K562 (cell line): ENCODE data around the gene RPS28. TPM values are rescaled to one million over a fixed set of nuclear protein-coding genes. Genes with fewer than 3 reads are reported as not detected.

Source experiments
- ATAC-seq: fragments of 200-7000 bp; cut with Tn5 transposase; 3 replicates; pipeline ENCODE4 v1.9.1; 2020; ENCODE audit warnings: moderate library complexity
- BruUV-seq: library from RNA; stranded (reverse); fragments of 400-500 nt; replicated peaks from 2 replicates; lab custom pipeline; 2021; lab: Mats Ljungman, UMichigan
- CTCF ChIA-PET: fragments of 300-600 bp; formaldehyde crosslinking; extraction: SDS; loops from one replicate; lab custom pipeline; 2021; ENCODE audit warnings: low intra/inter-chr PET ratio; lab: Yijun Ruan, JAX
- POLR2A ChIA-PET: fragments of 300-600, 350-650 bp; sonication (Branson Sonifier 250); formaldehyde crosslinking; extraction: SDS; loops from one replicate; lab custom pipeline; 2021; ENCODE audit warnings: antibody characterized with exemption, inconsistent platforms; lab: Yijun Ruan, JAX
- DNase-seq, 4 experiments: peaks; one replicate each; pipeline versions ENCODE4 v3.0.0 to v3.0.0-alpha.2; 2011 to 2018; ENCODE audit warnings: low spot score in 3 of 4, mixed read lengths in 3 of 4; ENCODE audit errors: extremely low read depth in 1 of 4
- FAIRE-seq: peaks from 2 replicates; lab custom pipeline; 2011; peaks lifted over from hg19 to GRCh38; lab: Jason Lieb, UNC
- H2AFZ ChIP-seq: 2 replicates; pipeline ENCODE4 v1.6.0; 2011; ENCODE audit warnings: low read depth, low read length, control low read depth, inconsistent platforms
- H3K27ac ChIP-seq: fragments of 200-600 bp; 3 replicates; pipeline ENCODE4 v1.8.0; 2011; ENCODE audit warnings: low read depth, mild to moderate bottlenecking, control low read depth, inconsistent platforms, low read length, moderate library complexity, mixed read lengths; ENCODE audit errors: extremely low read depth
- H3K27me3 ChIP-seq, 2 experiments: fragments of 300-600 bp in 1 of 2; 2 replicates in 1 of 2; 3 replicates in 1 of 2; pipeline versions ENCODE4 v1.6.0 to v1.8.0; 2011; ENCODE audit warnings: inconsistent platforms in 2 of 2, low read length in 2 of 2, mild to moderate bottlenecking in 1 of 2, mixed read lengths in 1 of 2, moderate library complexity in 1 of 2; ENCODE audit not compliant: control insufficient read depth in 2 of 2, insufficient read depth in 2 of 2
- H3K36me3 ChIP-seq: fragments of 300-600 bp; 3 replicates; pipeline ENCODE4 v1.8.0; 2011; ENCODE audit warnings: mild to moderate bottlenecking, low read length, inconsistent platforms; ENCODE audit not compliant: control insufficient read depth, insufficient read depth
- H3K4me1 ChIP-seq, 2 experiments: fragments of 200-600 bp in 1 of 2; replicated peaks in 1 of 2; 2 replicates in 1 of 2; 3 replicates in 1 of 2; pipeline versions ENCODE4 v1.5.1 to v1.8.0; 2011; ENCODE audit warnings: inconsistent platforms in 2 of 2, low read length in 2 of 2, mild to moderate bottlenecking in 1 of 2, mixed read lengths in 1 of 2, moderate library complexity in 1 of 2; ENCODE audit not compliant: control insufficient read depth in 2 of 2, insufficient read depth in 2 of 2
- H3K4me2 ChIP-seq: 2 replicates; pipeline ENCODE4 v1.6.1; 2011; ENCODE audit warnings: low read length, control low read depth, inconsistent platforms, mixed read lengths; ENCODE audit not compliant: insufficient read depth
- H3K4me3 ChIP-seq: fragments of 200-600 bp; sonication (generic), shearing (Covaris generic); 2 replicates; pipeline ENCODE4 v1.5.1; 2016; ENCODE audit warnings: control low read depth, inconsistent platforms
- H3K79me2 ChIP-seq: fragments of 200-600 bp; 3 replicates; pipeline ENCODE4 v1.8.0; 2011; ENCODE audit warnings: low read length, inconsistent platforms; ENCODE audit not compliant: control insufficient read depth, insufficient read depth
- H3K9ac ChIP-seq, 2 experiments: 2 replicates each; pipeline versions ENCODE4 v1.6.0 to v1.6.1; 2011; ENCODE audit warnings: low read depth in 2 of 2, low read length in 2 of 2, control low read depth in 1 of 2, inconsistent platforms in 1 of 2, mild to moderate bottlenecking in 1 of 2, mixed read lengths in 1 of 2; ENCODE audit not compliant: insufficient read depth in 1 of 2
- H3K9me1 ChIP-seq: one replicate; pipeline ENCODE4 v1.6.0; 2011; ENCODE audit warnings: inconsistent platforms, mild to moderate bottlenecking, low read length, moderate library complexity; ENCODE audit not compliant: control insufficient read depth, insufficient read depth
- H3K9me3 ChIP-seq: replicated peaks from 2 replicates; pipeline ENCODE4 v1.5.1; 2011; ENCODE audit warnings: low read depth, low read length, inconsistent platforms; ENCODE audit not compliant: control insufficient read depth, insufficient read depth
- H4K20me1 ChIP-seq: replicated peaks from 2 replicates; pipeline ENCODE4 v1.6.1; 2011; ENCODE audit warnings: low read length, inconsistent platforms, mixed read lengths; ENCODE audit not compliant: control insufficient read depth, insufficient read depth
- CTCF ChIP-seq, 3 experiments: IDR thresholded peaks in 2 of 3; conservative IDR thresholded peaks in 1 of 3; 2 replicates each; pipeline ENCODE4 v1.5.1; 2011 to 2012; ENCODE audit warnings: low read length in 3 of 3, mild to moderate bottlenecking in 3 of 3, control low read depth in 2 of 3, improper control_type of control experiment in 1 of 3, inconsistent platforms in 1 of 3, low read depth in 1 of 3, mixed read lengths in 1 of 3, moderate library complexity in 1 of 3; ENCODE audit not compliant: insufficient read depth in 2 of 3
- DNMT1 ChIP-seq: fragments of 450-650 bp; IDR thresholded peaks from 2 replicates; pipeline ENCODE4 v1.6.1; 2016; ENCODE audit warnings: antibody characterized with exemption, mild to moderate bottlenecking
- ILK ChIP-seq: fragments of 450-650 bp; IDR thresholded peaks from 2 replicates; pipeline ENCODE4 v1.6.1; 2016; ENCODE audit warnings: missing genetic modification characterization, low read depth, mild to moderate bottlenecking, missing compliant biosample characterization, moderate library complexity, borderline replicate concordance
- KHSRP ChIP-seq: fragments of 450-650 bp; IDR thresholded peaks from 2 replicates; pipeline ENCODE4 v1.6.1; 2017
- MED1 ChIP-seq: sonication (generic); formaldehyde crosslinking; IDR thresholded peaks from 2 replicates; pipeline ENCODE4 v1.8.1; 2023; ENCODE audit warnings: missing genetic modification reagents, borderline replicate concordance
- POLR3G ChIP-seq: IDR thresholded peaks from 2 replicates; pipeline ENCODE4 v1.6.1; 2011; ENCODE audit not compliant: insufficient read length, insufficient replicate concordance; ENCODE audit errors: extremely low read depth
- ZNF140 ChIP-seq: fragments of 250-450 bp; sonication (Bioruptor Pico); IDR thresholded peaks from 2 replicates; pipeline ENCODE4 v1.8.0; 2021; ENCODE audit warnings: moderate library complexity, mild to moderate bottlenecking, inconsistent platforms
- WGBS: fragments of 100-300 bp; shearing (Covaris generic); methylation state at CpG from one replicate; pipeline ENCODE4 v1.1.6; 2016; ENCODE audit warnings: low coverage, mixed read lengths; ENCODE audit not compliant: insufficient coverage; ENCODE audit errors: missing lambda C conversion rate; 5-methylcytosine and 5-hydroxymethylcytosine counted together
- in situ Hi-C: fragments of 300-500 bp; cut with MboI; formaldehyde crosslinking; loops from 4 replicates; pipeline ENCODE4 v1.15.0; 2018; ENCODE audit warnings: inconsistent platforms, mixed read lengths
- intact Hi-C: fragments of 100-400 bp; cut with micrococcal nuclease; formaldehyde crosslinking; loops from 2 replicates; pipeline ENCODE4 v1.14.2; 2022
- polyA plus RNA-seq, 8 experiments: library from polyadenylated mRNA; depleted of rRNA in 4 of 8; stranded (reverse) in 5 of 8; unstranded in 3 of 8; fragments of >200 nt; fragmentation: Nextera tagmentation in 2 of 8; fragmentation: Illumina TruSeq in 1 of 8; extraction: Ambion mirVana in 2 of 8; extraction: Trizol in 1 of 8; gene quantifications; 2 replicates each; pipeline versions ENCODE4 v1.2.1 to v1.2.3, GENCODE V29; 2011 to 2014; ENCODE audit warnings: inconsistent platforms in 1 of 8, missing spikeins in 1 of 8
- total RNA-seq, 7 experiments: library from RNA; depleted of rRNA in 6 of 7; stranded (reverse); fragments of >200 nt in 6 of 7; fragmentation: Illumina TruSeq in 2 of 7; extraction: Trizol in 2 of 7; gene quantifications; 2 replicates each; pipeline versions ENCODE4 v1.2.1 to v1.2.3, GENCODE V29; 2011 to 2021; ENCODE audit warnings: low replicate concordance in 1 of 7
- TF ChIP-seq, protein P1 (sequence below), 3 experiments: fragments of 200-800 bp in 1 of 3; fragments of 250-450 bp in 1 of 3; fragments of 450-650 bp in 1 of 3; sonication (Bioruptor Pico) in 1 of 3; sonication (Bioruptor generic) in 1 of 3; formaldehyde crosslinking in 1 of 3; IDR thresholded peaks; 2 replicates each; pipeline versions ENCODE4 v1.6.1 to v1.8.0; 2016 to 2022; ENCODE audit warnings: mild to moderate bottlenecking in 2 of 3, missing genetic modification characterization in 2 of 3, missing compliant biosample characterization in 1 of 3, moderate library complexity in 1 of 3
- TF ChIP-seq, protein P2 (sequence below): fragments of 200-800 bp; sonication (Bioruptor generic); IDR thresholded peaks from 2 replicates; pipeline ENCODE4 v1.6.1; 2017; ENCODE audit warnings: missing genetic modification characterization, missing compliant biosample characterization
- TF ChIP-seq, protein P3 (sequence below): fragments of 450-650 bp; IDR thresholded peaks from 2 replicates; pipeline ENCODE4 v1.6.1; 2016; ENCODE audit warnings: borderline replicate concordance

The RPS28 gene
- total and polyA plus RNA-seq, 9 of the 15 experiments (the other 6 are each of a cell fraction or from before 2014, with no cell fraction given) = 165 to 2,827 (median 1,303) TPM

DNA sequence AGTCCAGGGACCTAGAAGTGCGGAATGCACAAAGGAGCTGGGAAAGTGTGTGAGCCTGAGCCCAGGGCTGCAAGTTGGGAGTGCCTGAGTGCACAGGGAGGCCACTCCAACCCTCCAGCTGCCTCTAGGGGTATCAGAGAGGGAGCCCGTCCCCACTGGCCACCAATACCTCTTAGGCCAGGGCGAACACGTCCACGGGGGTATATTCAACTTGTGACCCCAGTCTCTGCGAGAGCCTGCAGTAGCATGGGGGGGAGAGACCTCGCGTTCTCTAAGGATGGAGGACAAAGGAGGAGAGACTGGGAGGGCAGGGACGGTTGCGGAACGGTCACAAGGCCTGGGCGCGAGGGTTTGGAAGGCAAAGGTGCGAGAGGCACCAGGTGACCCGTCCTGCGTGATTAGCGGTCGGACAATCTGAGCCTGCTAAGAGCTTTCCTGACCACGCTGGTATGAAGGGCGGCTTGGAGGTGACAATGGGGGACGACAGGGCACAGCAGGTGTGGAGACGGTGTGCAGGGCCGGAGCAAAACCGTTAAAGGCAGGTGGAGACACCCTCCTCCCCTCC, 13.8 kb upstream of the RPS28 start:
- DNase-seq = peak in 3 of 4 experiments; percentile 34 to 56 (median 55)
- Histone ChIP-seq H3K9me3 (no peaks in the 10 kb centered on the region), H3K27ac (peak overlapping the region; percentile 85), H3K79me2 (peaks cover 25% of the 10 kb centered on the region), H3K4me2 (peak overlapping the region; percentile 96), H2AFZ (peak overlapping the region; percentile 86), H3K4me3 (peak overlapping the region; percentile 51), H4K20me1 (no peaks in the 10 kb centered on the region; the same call in 1 of the 2 replicates), H3K9me1 (no peaks in the 10 kb centered on the region), H3K4me1 (peaks cover 28 to 64% of the 10 kb centered on the region in 2 experiments; a peak in 4 of 5 replicates), H3K9ac (peak overlapping the region; percentile 62 to 92), H3K27me3 (no peaks in the 10 kb centered on the region), H3K36me3 (peaks cover 52% of the 10 kb centered on the region; the same call in 2 of the 3 replicates)
- ChIA-PET POLR2A (interaction anchor here (0.6 to 2.4 kb wide), 5 partner anchors 11 to 292 kb away, joined by 3 to 11 read pairs (median 3); partner anchors contain the start of genes NDUFA7 and RPS28), CTCF (no interaction called here)
- peak; percentile 81 for FAIRE-seq
- WGBS = 0% methylated on average over 21 of the region's 24 CpGs
- peak; percentile 47 for ATAC-seq
- BruUV-seq = no TSS peak
- intact Hi-C loops (no loop called here), in situ Hi-C loops (loop anchor here (5.0 kb wide), 1 partner anchor 40 kb away; no protein-coding TSS in a partner anchor)
- 0 out of 2 replicates have a peak, but pooled peaks have one; percentile 54 for TF ChIP-seq MED1 (CRISPR knock-in tag)
- no peak for TF ChIP-seq ZNF140 (CRISPR knock-in tag)
- TF ChIP-seq KHSRP = no peak
- TF ChIP-seq DNMT1 = 0 out of 2 replicates have a peak, but pooled peaks have one; percentile 63
- TF ChIP-seq POLR3G = no peak
- no peak for TF ChIP-seq ILK
- 0 out of 6 replicates have a peak, but pooled peaks of 2 of the 3 experiments have one; percentile 1 to 12 for TF ChIP-seq CTCF (IDR thresholded peaks at IDR 0.05 in 2 of 3, conservative IDR thresholded peaks at IDR 0.05 in 1 of 3; ENCODE audit: insufficient read depth in 2 of 3, low read depth in 1 of 3, low read length in 3 of 3)
- TF ChIP-seq, protein P1, sequence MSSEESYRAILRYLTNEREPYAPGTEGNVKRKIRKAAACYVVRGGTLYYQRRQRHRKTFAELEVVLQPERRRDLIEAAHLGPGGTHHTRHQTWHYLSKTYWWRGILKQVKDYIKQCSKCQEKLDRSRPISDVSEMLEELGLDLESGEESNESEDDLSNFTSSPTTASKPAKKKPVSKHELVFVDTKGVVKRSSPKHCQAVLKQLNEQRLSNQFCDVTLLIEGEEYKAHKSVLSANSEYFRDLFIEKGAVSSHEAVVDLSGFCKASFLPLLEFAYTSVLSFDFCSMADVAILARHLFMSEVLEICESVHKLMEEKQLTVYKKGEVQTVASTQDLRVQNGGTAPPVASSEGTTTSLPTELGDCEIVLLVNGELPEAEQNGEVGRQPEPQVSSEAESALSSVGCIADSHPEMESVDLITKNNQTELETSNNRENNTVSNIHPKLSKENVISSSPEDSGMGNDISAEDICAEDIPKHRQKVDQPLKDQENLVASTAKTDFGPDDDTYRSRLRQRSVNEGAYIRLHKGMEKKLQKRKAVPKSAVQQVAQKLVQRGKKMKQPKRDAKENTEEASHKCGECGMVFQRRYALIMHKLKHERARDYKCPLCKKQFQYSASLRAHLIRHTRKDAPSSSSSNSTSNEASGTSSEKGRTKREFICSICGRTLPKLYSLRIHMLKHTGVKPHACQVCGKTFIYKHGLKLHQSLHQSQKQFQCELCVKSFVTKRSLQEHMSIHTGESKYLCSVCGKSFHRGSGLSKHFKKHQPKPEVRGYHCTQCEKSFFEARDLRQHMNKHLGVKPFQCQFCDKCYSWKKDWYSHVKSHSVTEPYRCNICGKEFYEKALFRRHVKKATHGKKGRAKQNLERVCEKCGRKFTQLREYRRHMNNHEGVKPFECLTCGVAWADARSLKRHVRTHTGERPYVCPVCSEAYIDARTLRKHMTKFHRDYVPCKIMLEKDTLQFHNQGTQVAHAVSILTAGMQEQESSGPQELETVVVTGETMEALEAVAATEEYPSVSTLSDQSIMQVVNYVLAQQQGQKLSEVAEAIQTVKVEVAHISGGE (CRISPR knock-in tag; IDR thresholded peaks at IDR 0.05) = no peak
- TF ChIP-seq, protein P2, sequence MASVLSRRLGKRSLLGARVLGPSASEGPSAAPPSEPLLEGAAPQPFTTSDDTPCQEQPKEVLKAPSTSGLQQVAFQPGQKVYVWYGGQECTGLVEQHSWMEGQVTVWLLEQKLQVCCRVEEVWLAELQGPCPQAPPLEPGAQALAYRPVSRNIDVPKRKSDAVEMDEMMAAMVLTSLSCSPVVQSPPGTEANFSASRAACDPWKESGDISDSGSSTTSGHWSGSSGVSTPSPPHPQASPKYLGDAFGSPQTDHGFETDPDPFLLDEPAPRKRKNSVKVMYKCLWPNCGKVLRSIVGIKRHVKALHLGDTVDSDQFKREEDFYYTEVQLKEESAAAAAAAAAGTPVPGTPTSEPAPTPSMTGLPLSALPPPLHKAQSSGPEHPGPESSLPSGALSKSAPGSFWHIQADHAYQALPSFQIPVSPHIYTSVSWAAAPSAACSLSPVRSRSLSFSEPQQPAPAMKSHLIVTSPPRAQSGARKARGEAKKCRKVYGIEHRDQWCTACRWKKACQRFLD = no peak
- TF ChIP-seq, protein P3, sequence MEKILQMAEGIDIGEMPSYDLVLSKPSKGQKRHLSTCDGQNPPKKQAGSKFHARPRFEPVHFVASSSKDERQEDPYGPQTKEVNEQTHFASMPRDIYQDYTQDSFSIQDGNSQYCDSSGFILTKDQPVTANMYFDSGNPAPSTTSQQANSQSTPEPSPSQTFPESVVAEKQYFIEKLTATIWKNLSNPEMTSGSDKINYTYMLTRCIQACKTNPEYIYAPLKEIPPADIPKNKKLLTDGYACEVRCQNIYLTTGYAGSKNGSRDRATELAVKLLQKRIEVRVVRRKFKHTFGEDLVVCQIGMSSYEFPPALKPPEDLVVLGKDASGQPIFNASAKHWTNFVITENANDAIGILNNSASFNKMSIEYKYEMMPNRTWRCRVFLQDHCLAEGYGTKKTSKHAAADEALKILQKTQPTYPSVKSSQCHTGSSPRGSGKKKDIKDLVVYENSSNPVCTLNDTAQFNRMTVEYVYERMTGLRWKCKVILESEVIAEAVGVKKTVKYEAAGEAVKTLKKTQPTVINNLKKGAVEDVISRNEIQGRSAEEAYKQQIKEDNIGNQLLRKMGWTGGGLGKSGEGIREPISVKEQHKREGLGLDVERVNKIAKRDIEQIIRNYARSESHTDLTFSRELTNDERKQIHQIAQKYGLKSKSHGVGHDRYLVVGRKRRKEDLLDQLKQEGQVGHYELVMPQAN = peak; percentile 97; the same call in 1 of the 2 replicates
